WTC11 (cell line): ENCODE data around the gene LRRC32. TPM values are rescaled to one million over a fixed set of nuclear protein-coding genes. Genes with fewer than 3 reads are reported as not detected.

Source experiments
- ATAC-seq: fragments of 200-7000 bp; cut with Tn5 transposase; 2 replicates; pipeline ENCODE4 v1.10.0; 2021; ENCODE audit warnings: mild to moderate bottlenecking, moderate library complexity
- CTCF ChIA-PET: fragments of 300-600 bp; sonication (Branson Sonifier 250); formaldehyde crosslinking; loops from one replicate; lab custom pipeline; 2021; ENCODE audit warnings: antibody characterized with exemption; lab: Charles Lee
- POLR2A ChIA-PET: fragments of 350-600 bp; sonication (Branson Sonifier 250); formaldehyde crosslinking; loops from one replicate; lab custom pipeline; 2021; ENCODE audit warnings: antibody characterized with exemption; lab: Charles Lee
- DNase-seq: peaks from one replicate; pipeline ENCODE4 v3.0.0; 2021; ENCODE audit warnings: low spot score
- H3K27ac Mint-ChIP-seq: 2 replicates; pipeline ENCODE4 v1.8.0; 2021; ENCODE audit warnings: mixed read lengths
- H3K27me3 Mint-ChIP-seq: 2 replicates; pipeline ENCODE4 v1.8.0; 2021; ENCODE audit warnings: low read depth, mild to moderate bottlenecking, moderate library complexity, mixed read lengths
- H3K36me3 Mint-ChIP-seq: 2 replicates; pipeline ENCODE4 v1.8.0; 2021; ENCODE audit warnings: mixed read lengths
- H3K4me1 Mint-ChIP-seq: 2 replicates; pipeline ENCODE4 v1.8.0; 2022; ENCODE audit warnings: mixed read lengths
- H3K4me3 Mint-ChIP-seq: 2 replicates; pipeline ENCODE4 v1.8.0; 2021; ENCODE audit warnings: mild to moderate bottlenecking, moderate library complexity, mixed read lengths
- H3K9me3 Mint-ChIP-seq: 2 replicates; pipeline ENCODE4 v1.8.0; 2021; ENCODE audit warnings: mixed read lengths
- ARID4B ChIP-seq: sonication (generic); formaldehyde crosslinking; IDR thresholded peaks from 2 replicates; pipeline ENCODE4 v1.8.0; 2023; ENCODE audit warnings: missing genetic modification reagents, mild to moderate bottlenecking, borderline replicate concordance
- ATF1 ChIP-seq: sonication (generic); formaldehyde crosslinking; IDR thresholded peaks from 2 replicates; pipeline ENCODE4 v1.8.1; 2023; ENCODE audit warnings: mild to moderate bottlenecking, moderate library complexity, missing genetic modification reagents
- ETV6 ChIP-seq: sonication (generic); formaldehyde crosslinking; IDR thresholded peaks from 2 replicates; pipeline ENCODE4 v1.8.1; 2022; ENCODE audit warnings: mild to moderate bottlenecking, missing genetic modification reagents
- FOXJ3 ChIP-seq: sonication (generic); formaldehyde crosslinking; IDR thresholded peaks from 2 replicates; pipeline ENCODE4 v1.9.0; 2021; ENCODE audit warnings: missing genetic modification reagents, mild to moderate bottlenecking, borderline replicate concordance
- FOXK1 ChIP-seq: sonication (generic); formaldehyde crosslinking; IDR thresholded peaks from 2 replicates; pipeline ENCODE4 v1.8.0; 2022; ENCODE audit warnings: mild to moderate bottlenecking, moderate library complexity, missing genetic modification reagents
- MAX ChIP-seq: sonication (generic); formaldehyde crosslinking; IDR thresholded peaks from 2 replicates; pipeline ENCODE4 v1.8.0; 2022; ENCODE audit warnings: mild to moderate bottlenecking, missing genetic modification reagents
- MYBL2 ChIP-seq: sonication (generic); formaldehyde crosslinking; IDR thresholded peaks from 2 replicates; pipeline ENCODE4 v1.8.1; 2023; ENCODE audit warnings: mild to moderate bottlenecking, moderate library complexity, missing genetic modification reagents
- NFATC4 ChIP-seq: fragments of 250-450 bp; sonication (Bioruptor Pico); IDR thresholded peaks from 2 replicates; pipeline ENCODE4 v1.9.0; 2021; ENCODE audit warnings: mild to moderate bottlenecking
- NFE2L1 ChIP-seq: sonication (generic); formaldehyde crosslinking; IDR thresholded peaks from 2 replicates; pipeline ENCODE4 v1.8.1; 2023; ENCODE audit warnings: missing genetic modification reagents
- SMAD4 ChIP-seq: sonication (generic); formaldehyde crosslinking; IDR thresholded peaks from 2 replicates; pipeline ENCODE4 v1.8.0; 2022; ENCODE audit warnings: mild to moderate bottlenecking, missing genetic modification reagents
- SP1 ChIP-seq: sonication (generic); formaldehyde crosslinking; conservative IDR thresholded peaks from 2 replicates; pipeline ENCODE4 v1.8.1; 2022; ENCODE audit warnings: missing genetic modification reagents
- TCF7 ChIP-seq: sonication (generic); formaldehyde crosslinking; IDR thresholded peaks from 2 replicates; pipeline ENCODE4 v1.8.0; 2022; ENCODE audit warnings: mild to moderate bottlenecking, low read depth, missing genetic modification reagents, moderate library complexity
- TEAD1 ChIP-seq: sonication (generic); formaldehyde crosslinking; IDR thresholded peaks from 2 replicates; pipeline ENCODE4 v1.8.0; 2022; ENCODE audit warnings: mild to moderate bottlenecking, missing genetic modification reagents
- ZNF263 ChIP-seq: sonication (generic); formaldehyde crosslinking; IDR thresholded peaks from 2 replicates; pipeline ENCODE4 v1.8.1; 2022; ENCODE audit warnings: low read depth, mild to moderate bottlenecking, moderate library complexity, missing genetic modification reagents
- ZNF281 ChIP-seq: sonication (generic); formaldehyde crosslinking; IDR thresholded peaks from 2 replicates; pipeline ENCODE4 v1.8.0; 2023; ENCODE audit warnings: mild to moderate bottlenecking, missing genetic modification reagents
- ZNF317 ChIP-seq: sonication (generic); formaldehyde crosslinking; IDR thresholded peaks from 2 replicates; pipeline ENCODE4 v1.8.1; 2023; ENCODE audit warnings: low read depth, mild to moderate bottlenecking, moderate library complexity, missing genetic modification reagents, borderline replicate concordance
- ZNF423 ChIP-seq: fragments of 250-450 bp; sonication (Bioruptor Pico); IDR thresholded peaks from 2 replicates; pipeline ENCODE4 v2.1.2; 2022; ENCODE audit warnings: mild to moderate bottlenecking, moderate library complexity
- ZNF532 ChIP-seq: fragments of 250-450 bp; sonication (Bioruptor Pico); IDR thresholded peaks from 2 replicates; pipeline ENCODE4 v1.9.0; 2021; ENCODE audit warnings: mild to moderate bottlenecking, borderline replicate concordance
- ZSCAN18 ChIP-seq: fragments of 250-450 bp; sonication (Bioruptor Pico); IDR thresholded peaks from 2 replicates; pipeline ENCODE4 v2.1.2; 2022; ENCODE audit warnings: mild to moderate bottlenecking, moderate library complexity
- total RNA-seq: library from RNA; stranded (reverse); gene quantifications from 3 replicates; pipeline ENCODE4 v1.2.3, GENCODE V29; 2021

The LRRC32 gene
- total RNA-seq, 1 experiment from 2014 or later, result 0.74 TPM

- Mint-ChIP-seq H3K4me1 (peaks cover 32% of the 10 kb centered on the region), H3K27me3 (no peaks in the 10 kb centered on the region), H3K27ac (no peak overlapping the region), H3K9me3 (peaks cover 17% of the 10 kb centered on the region), H3K36me3 (peaks cover 15% of the 10 kb centered on the region), H3K4me3 (no peak overlapping the region)
- ATAC-seq (no peak), DNase-seq (no peak)
- ChIA-PET POLR2A (no interaction called here), CTCF (interaction anchor here (1.3 kb wide), 1 partner anchor 214 kb away, joined by 4 read pairs; no protein-coding TSS in a partner anchor)
- TF ChIP-seq FOXJ3 (no peak), NFATC4 (CRISPR knock-in tag) (no peak)
These were observed 35.3 kb upstream of the LRRC32 start for GRCh38 chr11:76705826-76706225.

GRCh38 chr11:76704171-76704948 lies 33.8 kb upstream of the LRRC32 start:
- ChIA-PET POLR2A (no interaction called here), CTCF (interaction anchor here (0.7 to 2.3 kb wide), 11 partner anchors 10 to 387 kb away, joined by 3 to 13 read pairs (median 4); no protein-coding TSS in a partner anchor)
- peak; percentile 25 for DNase-seq
- Mint-ChIP-seq H3K36me3 (peaks cover 15% of the 10 kb centered on the region), H3K27me3 (no peaks in the 10 kb centered on the region), H3K4me3 (peak overlapping the region; percentile 9), H3K27ac (peak overlapping the region; percentile 88), H3K9me3 (peaks cover 17% of the 10 kb centered on the region), H3K4me1 (peaks cover 36% of the 10 kb centered on the region)
- ATAC-seq, result peak; percentile 78
- TF ChIP-seq SMAD4 (CRISPR knock-in tag), result no peak
- TF ChIP-seq SP1 (CRISPR knock-in tag), result 0 out of 2 replicates have a peak, but pooled peaks have one; percentile 30
- TF ChIP-seq ZNF281 (CRISPR knock-in tag), result peak; percentile 81
- peak; percentile 42; the same call in 1 of the 2 replicates for TF ChIP-seq ETV6 (CRISPR knock-in tag)
- no peak for TF ChIP-seq ATF1 (CRISPR knock-in tag)
- TF ChIP-seq ZNF263 (CRISPR knock-in tag), result no peak
- 0 out of 2 replicates have a peak, but pooled peaks have one; percentile 67 for TF ChIP-seq ZNF532 (CRISPR knock-in tag)
- peak; percentile 98 for TF ChIP-seq NFE2L1
- no peak for TF ChIP-seq ARID4B (CRISPR knock-in tag)
- peak; percentile 30; the same call in 1 of the 2 replicates for TF ChIP-seq ZNF423 (CRISPR knock-in tag)
- TF ChIP-seq FOXJ3, result no peak
- TF ChIP-seq ZSCAN18 (CRISPR knock-in tag), result no peak
- 0 out of 2 replicates have a peak, but pooled peaks have one; percentile 39 for TF ChIP-seq MAX (CRISPR knock-in tag)
- TF ChIP-seq FOXK1 (CRISPR knock-in tag), result 0 out of 2 replicates have a peak, but pooled peaks have one; percentile 46
- TF ChIP-seq MYBL2 (CRISPR knock-in tag), result no peak
- TF ChIP-seq TEAD1 (CRISPR knock-in tag), result 0 out of 2 replicates have a peak, but pooled peaks have one; percentile 22
- TF ChIP-seq TCF7 (CRISPR knock-in tag), result no peak
- TF ChIP-seq ZNF317 (CRISPR knock-in tag), result no peak
